OCI-LY1 (cell line): ENCODE results near the gene PGAM2.

Source experiments
- CTCF ChIP-seq: fragments of 200-600 bp; sonication (generic), shearing (Covaris generic); IDR thresholded peaks from 2 replicates; pipeline ENCODE4 v1.5.1; 2017; ENCODE audit warnings: mild to moderate bottlenecking, antibody characterized with exemption, low read length, moderate library complexity, mixed read lengths
- EZH2 ChIP-seq: fragments of 200-600 bp; sonication (generic), shearing (Covaris generic); IDR thresholded peaks from 2 replicates; pipeline ENCODE4 v1.8.0; 2017; ENCODE audit warnings: borderline replicate concordance, mixed run types, mild to moderate bottlenecking, antibody characterized with exemption, low read length, moderate library complexity, mixed read lengths

DNA sequence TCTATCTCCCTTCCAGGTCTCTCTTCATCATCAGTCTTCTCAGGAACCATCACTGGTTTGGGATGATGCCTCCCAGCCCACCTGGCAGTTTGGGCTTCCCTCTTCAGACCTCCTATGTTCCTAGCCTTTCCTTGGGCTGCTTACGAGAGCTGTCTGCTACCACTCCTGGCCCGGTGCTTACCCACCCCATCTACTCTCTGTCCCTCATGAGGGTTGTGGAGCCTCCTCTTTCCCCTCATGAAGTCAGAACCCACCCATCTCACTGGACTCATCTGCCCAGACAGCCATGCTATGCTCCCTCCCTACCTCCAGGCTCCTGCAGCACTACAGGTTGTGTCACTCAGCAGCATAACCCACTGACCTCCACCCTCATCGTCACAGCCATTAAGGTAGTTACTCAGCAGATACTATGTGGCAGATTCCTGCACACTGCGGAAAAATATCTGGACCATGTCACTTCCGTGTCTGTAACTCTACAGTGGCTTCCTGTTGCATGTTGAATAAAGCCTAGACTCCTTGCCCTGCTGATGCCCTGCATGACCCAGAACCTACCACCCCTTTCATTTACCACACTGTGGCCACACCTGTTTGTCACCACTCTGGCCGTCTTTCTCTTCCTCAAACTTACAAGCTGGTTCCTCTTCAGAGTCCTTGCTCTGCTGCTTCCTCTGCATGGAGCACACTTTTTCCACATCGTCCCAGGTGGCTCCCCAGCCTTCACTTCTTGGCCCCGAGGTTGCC lies 18.9 kb downstream of the PGAM2 start:
- TF ChIP-seq CTCF (no peak), EZH2 (no peak)
